WI38 (cell line): ENCODE data around the gene TMEM231.
"Not testable (repeated sequence)": the region's sequence is repeated elsewhere in the genome, so short reads cannot be mapped to it uniquely, and the experiment has no call there.

Experiments
- H3K4me3 ChIP-seq: 2 replicates; pipeline ENCODE4 v1.5.1; 2011; ENCODE audit warnings: low read depth, mild to moderate bottlenecking, control low read depth, low read length
- CTCF ChIP-seq: IDR thresholded peaks from 2 replicates; pipeline ENCODE4 v1.5.1; 2012; ENCODE audit warnings: low read depth, mild to moderate bottlenecking, control low read depth, low read length

The TMEM231 gene

GRCh38 chr16:75555707-75556430 lies at the start of gene TMEM231:
Gene TMEM231 (minus strand): TSS chr16:75556252. CDS start chr16:75556209, 43 bp downstream.
- TF ChIP-seq CTCF: no peak
- H3K4me3 ChIP-seq: peak within 1 kb of the TSS; percentile 72

GRCh38 chr16:75603241-75603640 lies 47.2 kb upstream of the TMEM231 start:
- TF ChIP-seq CTCF: no peak
- H3K4me3 ChIP-seq: no peak overlapping the region

GRCh38 chr16:75599452-75600277 lies 43.6 kb upstream of the TMEM231 start:
- no peak for TF ChIP-seq CTCF

GRCh38 chr16:75593825-75594820 lies 38.1 kb upstream of the TMEM231 start:
- H3K4me3 ChIP-seq: no peak overlapping the region
- TF ChIP-seq CTCF: no peak

More at GRCh38 chr16:75599452-75600277, 43.6 kb upstream of the TMEM231 start:
- no peak overlapping the region for H3K4me3 ChIP-seq

GRCh38 chr16:75593308-75593707 lies 37.3 kb upstream of the TMEM231 start:
- no peak for TF ChIP-seq CTCF
- no peak overlapping the region for H3K4me3 ChIP-seq

- not testable (repeated sequence) for H3K4me3 ChIP-seq
Observed at GRCh38 chr16:75591927-75592326, 35.9 kb upstream of the TMEM231 start.
